Body of pancreas (tissue), 4 donors: Measurements from ENCODE around the gene NEDD9.

Experiments used
- CTCF ChIP-seq, 7 experiments: fragments of 450-650 bp in 4 of 7; fragments of 200-600 bp in 3 of 7; sonication (generic) in 3 of 7; IDR thresholded peaks; one replicate each; pipeline ENCODE4 v1.5.1; 2016 to 2019; ENCODE audit warnings: antibody characterized with exemption in 7 of 7
- POLR2A ChIP-seq, 3 donors: fragments of 450-650 bp; IDR thresholded peaks; one replicate each; pipeline ENCODE4 v1.6.1; 2016; ENCODE audit warnings: antibody characterized with exemption in 3 of 3, mild to moderate bottlenecking in 2 of 3

GRCh38 chr6:11250108-11250507 is 17.6 kb upstream of the NEDD9 start:
- no peak for TF ChIP-seq POLR2A (IDR thresholded peaks at IDR 0.05)
- TF ChIP-seq CTCF (IDR thresholded peaks at IDR 0.05) = no peak
